Type B pancreatic cell (in vitro differentiated cells): ENCODE results near the gene IQCK. TPM values are rescaled to one million over a fixed set of nuclear protein-coding genes. Genes with fewer than 3 reads are reported as not detected.

Source experiments
- DNase-seq: peaks from one replicate; pipeline ENCODE4 v3.0.0; 2021; ENCODE audit warnings: mixed read lengths; ENCODE audit not compliant: unreplicated experiment; ENCODE audit errors: extremely low spot score
- H3K27ac Mint-ChIP-seq: 2 replicates; pipeline ENCODE4 v1.8.0; 2021; ENCODE audit warnings: mild to moderate bottlenecking, mixed read lengths
- H3K27me3 Mint-ChIP-seq: 2 replicates; pipeline ENCODE4 v1.8.0; 2021; ENCODE audit warnings: mixed read lengths
- H3K36me3 Mint-ChIP-seq: 2 replicates; pipeline ENCODE4 v1.8.0; 2021; ENCODE audit warnings: mixed read lengths
- H3K4me1 Mint-ChIP-seq: one replicate; pipeline ENCODE4 v1.8.0; 2021; ENCODE audit warnings: mixed read lengths; ENCODE audit not compliant: unreplicated experiment
- H3K4me3 Mint-ChIP-seq: 2 replicates; pipeline ENCODE4 v1.8.0; 2021; ENCODE audit warnings: mild to moderate bottlenecking, mixed read lengths
- H3K9me3 Mint-ChIP-seq: 2 replicates; pipeline ENCODE4 v1.8.0; 2021; ENCODE audit warnings: mixed read lengths
- CTCF ChIP-seq: fragments of 200-600 bp; sonication (generic); conservative IDR thresholded peaks from 2 replicates; pipeline ENCODE4 v1.5.0; 2021; ENCODE audit warnings: antibody characterized with exemption, mild to moderate bottlenecking
- total RNA-seq: library from RNA; stranded (reverse); gene quantifications from 2 replicates; pipeline ENCODE4 v1.2.1, GENCODE V29; 2021; ENCODE audit warnings: low replicate concordance

IQCK gene
- total RNA-seq, 1 donor from 2014 or later: 23.0 TPM

- TF ChIP-seq CTCF: no peak
- H3K4me1 Mint-ChIP-seq: peaks cover 25% of the 10 kb centered on the region
- peak overlapping the region; percentile 90 for H3K4me3 Mint-ChIP-seq
- no peak for DNase-seq
- no peaks in the 10 kb centered on the region for H3K9me3 Mint-ChIP-seq
- H3K36me3 Mint-ChIP-seq: peaks cover 13% of the 10 kb centered on the region
- no peak overlapping the region for H3K27ac Mint-ChIP-seq
- H3K27me3 Mint-ChIP-seq: peaks cover 17% of the 10 kb centered on the region
These were observed 166.0 kb downstream of the IQCK start for GRCh38 chr16:19883966-19884485.

- Mint-ChIP-seq H3K27ac (peak within 1 kb of the TSS; percentile 36), H3K4me3 (peak within 1 kb of the TSS; percentile 90), H3K4me1 (peaks cover 20% of the 10 kb centered on the region), H3K36me3 (peaks cover 7% of the 10 kb centered on the region), H3K9me3 (no peaks in the 10 kb centered on the region), H3K27me3 (peaks cover 14% of the 10 kb centered on the region)
- peak; percentile 74 for DNase-seq
- TF ChIP-seq CTCF: peak; percentile 24
These were observed 166.8 kb downstream of the IQCK start, which contains the start of gene GPRC5B for GRCh38 chr16:19884611-19885450. Gene GPRC5B, minus strand, starts transcription at chr16:19884848. Its CDS starts 12,003 bp downstream, at chr16:19872845.

- peak overlapping the region; percentile 90 for H3K4me3 Mint-ChIP-seq
These were observed 167.5 kb downstream of the IQCK start for GRCh38 chr16:19885451-19886072.

GRCh38 chr16:19886073-19886941 is 168.2 kb downstream of the IQCK start:
- TF ChIP-seq CTCF: peak; percentile 99
- peak; percentile 79 for DNase-seq
- Mint-ChIP-seq H3K27ac (peak overlapping the region; percentile 72), H3K27me3 (peaks cover 14% of the 10 kb centered on the region), H3K36me3 (peaks cover 7% of the 10 kb centered on the region), H3K4me1 (peaks cover 20% of the 10 kb centered on the region), H3K4me3 (peak overlapping the region; percentile 90), H3K9me3 (no peaks in the 10 kb centered on the region)

More at GRCh38 chr16:19885451-19886072, 167.5 kb downstream of the IQCK start:
- H3K27me3 Mint-ChIP-seq: peaks cover 14% of the 10 kb centered on the region
- no peaks in the 10 kb centered on the region for H3K9me3 Mint-ChIP-seq
- peaks cover 20% of the 10 kb centered on the region for H3K4me1 Mint-ChIP-seq
- H3K36me3 Mint-ChIP-seq: peaks cover 7% of the 10 kb centered on the region
- no peak for TF ChIP-seq CTCF
- peak overlapping the region; percentile 36 for H3K27ac Mint-ChIP-seq
- DNase-seq: no peak

GRCh38 chr16:19888834-19889233 is 170.8 kb downstream of the IQCK start:
- peaks cover 5% of the 10 kb centered on the region for H3K4me1 Mint-ChIP-seq
- peaks cover 8% of the 10 kb centered on the region for H3K27me3 Mint-ChIP-seq
- H3K36me3 Mint-ChIP-seq: no peaks in the 10 kb centered on the region
- TF ChIP-seq CTCF: no peak
- no peaks in the 10 kb centered on the region for H3K9me3 Mint-ChIP-seq
- no peak overlapping the region for H3K27ac Mint-ChIP-seq
- no peak overlapping the region for H3K4me3 Mint-ChIP-seq
- DNase-seq: no peak
